ENCODE measurements around the gene OTULIN.

DNA sequence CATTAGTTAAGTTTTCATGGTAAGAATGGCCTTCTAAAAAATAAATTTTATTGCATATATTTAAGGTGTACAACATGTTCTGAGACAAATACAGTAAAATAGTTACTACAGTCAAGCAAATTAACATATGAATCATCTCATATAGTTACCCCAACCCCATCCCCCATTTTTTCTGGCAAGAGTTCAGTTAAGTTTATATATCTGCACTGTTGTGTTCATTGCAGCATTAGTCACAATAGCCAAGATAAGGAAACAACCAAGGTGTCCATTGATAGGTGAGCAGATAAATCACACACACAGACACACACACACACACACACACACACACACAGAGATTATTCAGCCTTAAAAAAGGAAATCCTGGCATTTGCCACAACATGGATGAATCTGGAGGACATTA is 37.2 kb upstream of the OTULIN start:
- TF ChIP-seq FOXJ3 (CRISPR knock-in tag; IDR thresholded peaks at IDR 0.05) (no peak), EP300 (IDR thresholded peaks at IDR 0.05; ENCODE audit: borderline replicate concordance in 1 of 2, low read depth in 1 of 2, low read length in 1 of 2) (no peak), TAF1 (IDR thresholded peaks at IDR 0.05; ENCODE audit: borderline replicate concordance, low read depth, low read length) (no peak), USF2 (IDR thresholded peaks at IDR 0.05; ENCODE audit: borderline replicate concordance, low read depth, low read length) (no peak), MAX (IDR thresholded peaks at IDR 0.05; ENCODE audit: low read depth) (no peak), YY1 (IDR thresholded peaks at IDR 0.05; ENCODE audit: low read depth) (no peak), POLR2AphosphoS5 (IDR thresholded peaks at IDR 0.05; ENCODE audit: low read depth, low read length) (no peak), EZH2phosphoT487 (IDR thresholded peaks at IDR 0.05; ENCODE audit: borderline replicate concordance, low read depth) (no peak), CTCF (IDR thresholded peaks at IDR 0.05) (no peak), ELF1 (IDR thresholded peaks at IDR 0.05) (no peak), SMC3 (IDR thresholded peaks at IDR 0.05; ENCODE audit: low read depth, low read length) (no peak)
- TF ChIP-seq, protein P1, sequence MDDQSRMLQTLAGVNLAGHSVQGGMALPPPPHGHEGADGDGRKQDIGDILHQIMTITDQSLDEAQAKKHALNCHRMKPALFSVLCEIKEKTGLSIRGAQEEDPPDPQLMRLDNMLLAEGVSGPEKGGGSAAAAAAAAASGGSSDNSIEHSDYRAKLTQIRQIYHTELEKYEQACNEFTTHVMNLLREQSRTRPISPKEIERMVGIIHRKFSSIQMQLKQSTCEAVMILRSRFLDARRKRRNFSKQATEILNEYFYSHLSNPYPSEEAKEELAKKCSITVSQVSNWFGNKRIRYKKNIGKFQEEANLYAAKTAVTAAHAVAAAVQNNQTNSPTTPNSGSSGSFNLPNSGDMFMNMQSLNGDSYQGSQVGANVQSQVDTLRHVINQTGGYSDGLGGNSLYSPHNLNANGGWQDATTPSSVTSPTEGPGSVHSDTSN (IDR thresholded peaks at IDR 0.05), result no peak
- TF ChIP-seq, protein P2, sequence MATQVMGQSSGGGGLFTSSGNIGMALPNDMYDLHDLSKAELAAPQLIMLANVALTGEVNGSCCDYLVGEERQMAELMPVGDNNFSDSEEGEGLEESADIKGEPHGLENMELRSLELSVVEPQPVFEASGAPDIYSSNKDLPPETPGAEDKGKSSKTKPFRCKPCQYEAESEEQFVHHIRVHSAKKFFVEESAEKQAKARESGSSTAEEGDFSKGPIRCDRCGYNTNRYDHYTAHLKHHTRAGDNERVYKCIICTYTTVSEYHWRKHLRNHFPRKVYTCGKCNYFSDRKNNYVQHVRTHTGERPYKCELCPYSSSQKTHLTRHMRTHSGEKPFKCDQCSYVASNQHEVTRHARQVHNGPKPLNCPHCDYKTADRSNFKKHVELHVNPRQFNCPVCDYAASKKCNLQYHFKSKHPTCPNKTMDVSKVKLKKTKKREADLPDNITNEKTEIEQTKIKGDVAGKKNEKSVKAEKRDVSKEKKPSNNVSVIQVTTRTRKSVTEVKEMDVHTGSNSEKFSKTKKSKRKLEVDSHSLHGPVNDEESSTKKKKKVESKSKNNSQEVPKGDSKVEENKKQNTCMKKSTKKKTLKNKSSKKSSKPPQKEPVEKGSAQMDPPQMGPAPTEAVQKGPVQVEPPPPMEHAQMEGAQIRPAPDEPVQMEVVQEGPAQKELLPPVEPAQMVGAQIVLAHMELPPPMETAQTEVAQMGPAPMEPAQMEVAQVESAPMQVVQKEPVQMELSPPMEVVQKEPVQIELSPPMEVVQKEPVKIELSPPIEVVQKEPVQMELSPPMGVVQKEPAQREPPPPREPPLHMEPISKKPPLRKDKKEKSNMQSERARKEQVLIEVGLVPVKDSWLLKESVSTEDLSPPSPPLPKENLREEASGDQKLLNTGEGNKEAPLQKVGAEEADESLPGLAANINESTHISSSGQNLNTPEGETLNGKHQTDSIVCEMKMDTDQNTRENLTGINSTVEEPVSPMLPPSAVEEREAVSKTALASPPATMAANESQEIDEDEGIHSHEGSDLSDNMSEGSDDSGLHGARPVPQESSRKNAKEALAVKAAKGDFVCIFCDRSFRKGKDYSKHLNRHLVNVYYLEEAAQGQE (IDR thresholded peaks at IDR 0.05; ENCODE audit: low read depth, low read length), result no peak

Data from SK-N-SH (cell line).